Measurements from ENCODE around the gene OR4N5. TPM values are rescaled to one million over a fixed set of nuclear protein-coding genes. Genes with fewer than 3 reads are reported as not detected.
"Not testable (repeated sequence)": the region's sequence is repeated elsewhere in the genome, so short reads cannot be mapped to it uniquely, and the experiment has no call there.

The OR4N5 gene, protein sequence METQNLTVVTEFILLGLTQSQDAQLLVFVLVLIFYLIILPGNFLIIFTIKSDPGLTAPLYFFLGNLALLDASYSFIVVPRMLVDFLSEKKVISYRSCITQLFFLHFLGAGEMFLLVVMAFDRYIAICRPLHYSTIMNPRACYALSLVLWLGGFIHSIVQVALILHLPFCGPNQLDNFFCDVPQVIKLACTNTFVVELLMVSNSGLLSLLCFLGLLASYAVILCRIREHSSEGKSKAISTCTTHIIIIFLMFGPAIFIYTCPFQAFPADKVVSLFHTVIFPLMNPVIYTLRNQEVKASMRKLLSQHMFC
- not detected for total RNA-seq

DNA sequence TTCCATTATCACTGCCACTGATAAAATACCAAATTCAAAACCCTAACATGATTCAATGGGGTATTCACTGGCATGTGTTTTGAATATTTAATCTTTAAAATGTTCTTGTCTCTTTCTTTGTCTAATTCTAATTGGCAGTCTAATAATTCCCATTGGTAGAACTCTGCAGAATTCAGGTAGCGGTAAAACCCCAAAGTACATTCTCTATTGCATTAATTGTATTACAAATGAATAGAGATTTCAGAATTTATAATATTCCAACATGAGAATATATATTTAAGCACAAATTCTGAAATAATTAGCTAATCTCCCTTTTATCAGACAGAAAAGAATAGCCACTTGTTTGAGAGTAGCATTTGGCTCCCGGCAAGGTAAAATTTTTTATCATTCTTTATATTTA is at the start of gene OR4N5:
Gene OR4N5, plus strand, starts transcription at position 301 of the 400 bp plus-strand sequence. CDS start 4,916 bp downstream, outside the sequence.
- H3K27ac Mint-ChIP-seq: no peak within 1 kb of the TSS
- ChIA-PET POLR2A (no interaction called here), CTCF (no interaction called here)
- no peaks in the 10 kb centered on the region for H3K9me3 Mint-ChIP-seq (ENCODE audit: insufficient read depth)
- H3K4me1 Mint-ChIP-seq (ENCODE audit: low read depth): no peaks in the 10 kb centered on the region
- ATAC-seq (no peak), DNase-seq (no peak)
- no peaks in the 10 kb centered on the region for H3K36me3 Mint-ChIP-seq (ENCODE audit: low read depth)
- peaks cover 12% of the 10 kb centered on the region for H3K27me3 Mint-ChIP-seq (ENCODE audit: low read depth)
- no peak within 1 kb of the TSS for H3K4me3 Mint-ChIP-seq

DNA sequence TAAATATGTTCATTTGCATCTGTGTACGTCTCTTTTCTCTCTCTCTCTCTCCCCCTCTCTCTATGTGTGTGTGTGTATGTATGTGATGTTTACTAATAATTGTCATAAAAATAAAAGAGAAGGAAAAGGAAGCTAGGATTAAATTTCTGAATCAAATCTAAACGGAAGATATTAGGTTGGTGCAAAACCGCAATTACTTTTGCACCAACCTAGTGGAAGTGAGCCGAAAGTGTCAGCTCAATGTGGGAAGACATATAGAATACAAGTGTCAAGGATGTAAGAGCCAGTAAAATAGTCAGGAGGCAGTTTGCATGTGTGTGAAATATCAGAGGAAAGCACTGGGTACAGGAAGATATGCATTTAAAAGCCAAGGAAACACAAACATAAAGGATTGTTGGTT is 46.6 kb upstream of the OR4N5 start:
- H3K27ac Mint-ChIP-seq: no peak overlapping the region
- H3K9me3 Mint-ChIP-seq (ENCODE audit: insufficient read depth): no peaks in the 10 kb centered on the region
- H3K27me3 Mint-ChIP-seq (ENCODE audit: low read depth): no peaks in the 10 kb centered on the region
- ChIA-PET POLR2A (no interaction called here), CTCF (no interaction called here)
- H3K4me3 Mint-ChIP-seq: no peak overlapping the region
- DNase-seq (no peak), ATAC-seq (no peak)
- H3K36me3 Mint-ChIP-seq (ENCODE audit: low read depth): no peaks in the 10 kb centered on the region
- H3K4me1 Mint-ChIP-seq (ENCODE audit: low read depth): no peaks in the 10 kb centered on the region

DNA sequence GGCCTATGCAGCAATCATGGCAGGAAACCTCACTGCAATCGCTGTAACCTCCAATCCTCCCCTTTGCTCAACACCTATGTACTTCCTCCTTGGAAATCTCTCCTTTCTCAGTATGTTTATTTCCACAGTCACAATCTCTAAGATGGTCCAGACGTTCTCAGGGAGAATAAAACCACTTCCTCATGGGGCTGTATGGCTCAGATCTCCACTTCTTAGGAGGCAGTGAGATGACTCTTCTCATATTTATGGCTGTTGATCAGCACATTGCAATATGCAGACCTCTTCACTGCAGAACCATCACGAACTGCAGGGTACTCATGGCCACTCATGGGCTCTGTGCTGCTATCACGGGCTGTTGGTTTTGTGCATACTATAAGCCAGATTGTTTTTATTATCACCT is 45.2 kb upstream of the OR4N5 start:
- Mint-ChIP-seq H3K36me3 (ENCODE audit: low read depth) (no peaks in the 10 kb centered on the region), H3K9me3 (ENCODE audit: insufficient read depth) (no peaks in the 10 kb centered on the region), H3K27me3 (ENCODE audit: low read depth) (no peaks in the 10 kb centered on the region), H3K4me3 (no peak overlapping the region), H3K4me1 (ENCODE audit: low read depth) (no peaks in the 10 kb centered on the region), H3K27ac (no peak overlapping the region)
- POLR2A ChIA-PET: no interaction called here
- DNase-seq: no peak
- CTCF ChIA-PET: no interaction called here
- no peak for ATAC-seq

DNA sequence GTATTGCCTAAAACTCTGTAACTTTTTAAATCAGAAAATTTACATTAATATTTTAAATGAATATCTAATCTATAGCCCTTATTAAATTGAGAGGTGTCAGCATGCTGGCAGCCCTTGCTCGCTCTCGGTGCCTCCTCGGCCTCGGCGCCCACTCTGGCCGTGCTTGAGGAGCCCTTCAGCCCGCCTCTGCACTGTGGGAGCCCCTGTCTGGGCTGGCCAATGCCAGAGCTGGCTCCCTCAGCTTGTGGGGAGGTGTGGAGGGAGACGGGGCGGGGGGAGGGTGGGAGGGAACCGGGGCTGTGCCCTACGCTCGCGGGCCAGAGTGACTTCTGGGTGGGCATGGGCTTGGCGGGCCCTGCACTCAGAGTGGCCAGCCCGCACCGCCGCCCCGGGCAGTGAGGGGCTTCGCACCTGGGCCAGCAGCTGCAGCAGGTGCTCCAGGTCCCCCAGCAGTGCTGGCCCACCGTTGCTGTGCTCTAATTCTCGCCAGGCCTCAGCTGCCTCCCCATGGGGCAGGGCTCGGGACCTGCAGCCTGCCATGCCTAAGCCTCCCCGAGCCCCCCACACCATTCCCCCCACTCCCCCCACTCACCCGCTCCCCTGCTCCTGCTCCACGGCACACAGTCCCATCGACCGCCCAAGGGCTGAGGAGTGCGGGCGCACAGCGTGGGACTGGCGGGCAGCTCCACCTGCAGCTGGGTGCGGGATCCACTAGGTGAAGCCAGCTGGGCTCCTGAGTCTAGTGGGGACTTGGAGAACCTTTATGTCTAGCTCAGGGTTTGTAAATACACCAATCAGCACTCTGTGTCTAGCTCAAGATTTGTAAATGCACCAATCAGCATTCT is 39.5 kb upstream of the OR4N5 start:
- CTCF ChIA-PET; H3K9me3 Mint-ChIP-seq (ENCODE audit: insufficient read depth); H3K4me3 Mint-ChIP-seq; H3K36me3 Mint-ChIP-seq (ENCODE audit: low read depth); H3K27ac Mint-ChIP-seq; DNase-seq; H3K27me3 Mint-ChIP-seq (ENCODE audit: low read depth); H3K4me1 Mint-ChIP-seq (ENCODE audit: low read depth); POLR2A ChIA-PET; ATAC-seq: not testable (repeated sequence)

DNA sequence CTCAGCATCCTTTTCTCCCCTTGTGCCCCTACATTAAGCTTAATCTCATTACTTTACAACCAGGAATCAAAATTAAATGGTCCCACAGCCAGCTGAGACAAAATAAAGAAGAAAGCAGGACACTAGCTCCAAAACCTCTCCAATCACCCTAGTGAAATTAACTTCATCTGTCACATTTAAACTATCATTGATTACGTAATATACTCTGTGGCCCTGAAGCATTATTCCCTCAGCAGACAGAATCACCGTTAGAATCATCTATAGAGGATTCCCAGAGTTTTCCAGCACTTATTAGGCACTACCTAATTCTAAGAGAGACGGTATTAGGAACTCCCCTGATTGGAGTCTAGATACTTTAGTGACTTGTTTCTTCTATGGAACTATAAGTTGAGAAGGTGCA is 28.2 kb upstream of the OR4N5 start, which contains the start of gene OR4K17:
Gene OR4K17, plus strand, starts transcription at position 302 of the 400 bp plus-strand sequence. CDS start 6,761 bp downstream, outside the sequence.
- POLR2A ChIA-PET: no interaction called here
- DNase-seq (no peak), ATAC-seq (no peak)
- H3K36me3 Mint-ChIP-seq (ENCODE audit: low read depth): no peaks in the 10 kb centered on the region
- H3K9me3 Mint-ChIP-seq (ENCODE audit: insufficient read depth): no peaks in the 10 kb centered on the region
- H3K27me3 Mint-ChIP-seq (ENCODE audit: low read depth): no peaks in the 10 kb centered on the region
- no peaks in the 10 kb centered on the region for H3K4me1 Mint-ChIP-seq (ENCODE audit: low read depth)
- CTCF ChIA-PET: no interaction called here
- H3K27ac Mint-ChIP-seq: no peak within 1 kb of the TSS
- no peak within 1 kb of the TSS for H3K4me3 Mint-ChIP-seq

DNA sequence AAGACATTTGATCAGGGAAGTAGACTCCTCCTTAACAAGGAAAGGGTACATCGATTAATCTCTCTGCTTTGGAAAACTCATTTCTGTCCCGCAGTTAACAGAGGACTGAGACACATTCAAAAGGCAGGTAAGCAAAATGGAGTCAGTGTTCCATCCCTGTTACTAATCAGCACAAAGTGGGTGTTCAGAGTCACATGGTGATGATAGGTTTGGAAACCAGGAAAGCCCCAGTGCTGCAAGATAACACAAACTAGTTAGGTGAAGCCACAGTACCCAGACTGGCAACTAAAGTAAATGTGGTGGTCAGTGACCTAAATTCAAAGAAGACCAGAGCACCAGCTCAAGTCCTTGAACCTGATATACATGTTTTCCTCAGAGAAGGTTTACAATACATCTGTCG is 26.3 kb upstream of the OR4N5 start:
- no peak for DNase-seq

DNA sequence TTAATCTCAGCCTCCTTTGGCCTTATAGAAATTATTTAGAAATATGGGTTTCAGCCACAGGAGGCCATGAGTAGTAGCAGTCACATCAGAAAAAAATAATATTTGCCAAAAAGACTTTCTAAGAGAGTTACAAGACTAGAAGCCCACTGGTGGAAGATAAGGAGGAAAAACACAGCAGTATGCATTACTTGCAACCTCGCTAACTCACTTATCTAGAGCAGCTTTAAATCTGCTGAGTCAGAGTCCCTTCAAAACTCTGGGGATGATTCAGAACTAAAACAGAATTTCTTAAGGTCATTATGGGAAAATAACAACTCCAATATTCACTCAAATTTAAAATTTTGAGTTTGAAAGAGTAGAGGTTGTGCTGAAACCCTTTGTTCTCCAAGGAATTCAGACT is 21.9 kb upstream of the OR4N5 start:
- ChIA-PET POLR2A (no interaction called here), CTCF (no interaction called here)
- Mint-ChIP-seq H3K27ac (no peak overlapping the region), H3K4me1 (ENCODE audit: low read depth) (no peaks in the 10 kb centered on the region), H3K27me3 (ENCODE audit: low read depth) (no peaks in the 10 kb centered on the region), H3K9me3 (ENCODE audit: insufficient read depth) (peaks cover 19% of the 10 kb centered on the region), H3K36me3 (ENCODE audit: low read depth) (no peaks in the 10 kb centered on the region), H3K4me3 (no peak overlapping the region)
- DNase-seq (no peak), ATAC-seq (no peak)

More for the DNA sequence above, 26.3 kb upstream of the OR4N5 start:
- Mint-ChIP-seq H3K36me3 (ENCODE audit: low read depth) (no peaks in the 10 kb centered on the region), H3K4me1 (ENCODE audit: low read depth) (no peaks in the 10 kb centered on the region), H3K9me3 (ENCODE audit: insufficient read depth) (no peaks in the 10 kb centered on the region), H3K4me3 (no peak overlapping the region), H3K27me3 (ENCODE audit: low read depth) (no peaks in the 10 kb centered on the region), H3K27ac (no peak overlapping the region)
- ChIA-PET CTCF (no interaction called here), POLR2A (no interaction called here)
- ATAC-seq: no peak

DNA sequence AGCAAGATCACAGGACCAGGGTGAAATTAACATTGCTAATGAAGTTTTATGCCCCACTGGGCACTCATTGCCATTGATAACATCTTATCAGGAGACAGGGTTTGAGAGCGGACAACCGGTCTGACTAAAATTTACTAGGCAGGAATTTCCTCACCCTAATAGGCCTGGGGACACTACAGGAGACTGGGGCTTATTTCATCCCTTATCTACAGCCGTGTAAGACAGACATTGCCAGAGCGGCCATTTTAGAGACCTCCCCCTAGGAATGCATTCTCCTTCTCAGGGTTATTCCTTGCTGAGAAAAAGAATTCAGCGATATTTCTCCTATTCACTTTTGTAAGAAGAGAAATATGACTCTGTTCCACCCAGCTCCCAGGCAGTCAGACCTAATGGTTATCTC is 19.8 kb upstream of the OR4N5 start:
- Mint-ChIP-seq H3K27me3 (ENCODE audit: low read depth) (peaks cover 3% of the 10 kb centered on the region), H3K4me3 (no peak overlapping the region), H3K4me1 (ENCODE audit: low read depth) (no peaks in the 10 kb centered on the region), H3K27ac (no peak overlapping the region), H3K9me3 (ENCODE audit: insufficient read depth) (peaks cover 19% of the 10 kb centered on the region), H3K36me3 (ENCODE audit: low read depth) (no peaks in the 10 kb centered on the region)
- no peak for ATAC-seq
- DNase-seq: no peak
- ChIA-PET POLR2A (no interaction called here), CTCF (no interaction called here)

DNA sequence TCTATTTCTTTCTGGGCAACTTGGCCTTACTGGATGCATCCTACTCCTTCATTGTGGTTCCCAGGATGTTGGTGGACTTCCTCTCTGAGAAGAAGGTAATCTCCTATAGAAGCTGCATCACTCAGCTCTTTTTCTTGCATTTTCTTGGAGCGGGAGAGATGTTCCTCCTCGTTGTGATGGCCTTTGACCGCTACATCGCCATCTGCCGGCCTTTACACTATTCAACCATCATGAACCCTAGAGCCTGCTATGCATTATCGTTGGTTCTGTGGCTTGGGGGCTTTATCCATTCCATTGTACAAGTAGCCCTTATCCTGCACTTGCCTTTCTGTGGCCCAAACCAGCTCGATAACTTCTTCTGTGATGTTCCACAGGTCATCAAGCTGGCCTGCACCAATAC is 5.3 kb downstream of the OR4N5 start:
- no peak for DNase-seq
- Mint-ChIP-seq H3K9me3 (ENCODE audit: insufficient read depth) (no peaks in the 10 kb centered on the region), H3K36me3 (ENCODE audit: low read depth) (no peaks in the 10 kb centered on the region), H3K27ac (no peak overlapping the region), H3K4me1 (ENCODE audit: low read depth) (no peaks in the 10 kb centered on the region), H3K27me3 (ENCODE audit: low read depth) (peaks cover 2% of the 10 kb centered on the region), H3K4me3 (no peak overlapping the region)
- ChIA-PET POLR2A (no interaction called here), CTCF (no interaction called here)
- ATAC-seq: no peak

DNA sequence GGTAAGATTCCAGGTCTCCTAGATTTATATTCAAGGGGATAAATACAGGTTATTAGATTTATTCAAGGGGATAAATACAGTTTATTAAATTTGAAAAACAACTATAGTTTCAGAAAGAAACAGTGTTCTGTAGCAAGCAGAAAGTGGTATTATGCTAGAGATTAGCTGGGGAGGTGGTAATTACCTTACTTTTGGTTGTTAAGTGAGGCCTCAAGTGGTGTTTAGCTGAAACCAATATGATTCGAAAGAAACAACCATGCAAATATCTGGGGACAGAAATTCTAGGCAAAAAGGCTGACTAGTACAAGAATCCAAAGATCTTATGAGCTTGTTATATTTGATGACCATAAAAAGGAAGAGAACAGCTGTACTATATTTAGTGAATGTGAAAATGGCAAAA is 6.2 kb downstream of the OR4N5 start:
- Mint-ChIP-seq H3K36me3 (ENCODE audit: low read depth) (no peaks in the 10 kb centered on the region), H3K4me3 (no peak overlapping the region), H3K9me3 (ENCODE audit: insufficient read depth) (no peaks in the 10 kb centered on the region), H3K27ac (no peak overlapping the region), H3K27me3 (ENCODE audit: low read depth) (peaks cover 2% of the 10 kb centered on the region), H3K4me1 (ENCODE audit: low read depth) (no peaks in the 10 kb centered on the region)
- ATAC-seq (no peak), DNase-seq (no peak)
- ChIA-PET POLR2A (no interaction called here), CTCF (no interaction called here)

DNA sequence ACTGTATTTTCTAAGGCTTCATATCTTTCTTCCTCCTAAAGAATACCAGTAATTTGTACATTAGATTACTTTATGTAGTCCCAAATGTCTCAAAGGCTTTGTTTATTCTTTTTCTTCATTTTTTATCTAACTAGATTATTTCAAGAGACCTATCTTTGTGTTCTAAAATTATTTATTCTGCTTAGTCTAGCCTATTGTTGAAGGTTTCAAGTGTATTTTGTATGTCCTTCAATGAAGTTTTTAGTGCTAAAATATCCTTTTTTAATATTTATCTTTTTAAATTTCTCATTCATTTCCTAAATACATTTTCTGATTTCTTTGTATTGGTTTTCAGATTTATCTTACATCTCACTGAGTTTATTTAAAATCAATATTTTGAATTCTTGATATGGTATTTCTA is 25.8 kb downstream of the OR4N5 start:
- Mint-ChIP-seq H3K27me3 (ENCODE audit: low read depth) (no peaks in the 10 kb centered on the region), H3K27ac (no peak overlapping the region), H3K36me3 (ENCODE audit: low read depth) (no peaks in the 10 kb centered on the region), H3K4me1 (ENCODE audit: low read depth) (no peaks in the 10 kb centered on the region), H3K4me3 (no peak overlapping the region), H3K9me3 (ENCODE audit: insufficient read depth) (peaks cover 10% of the 10 kb centered on the region)
- ChIA-PET CTCF (no interaction called here), POLR2A (no interaction called here)
- no peak for DNase-seq
- no peak for ATAC-seq

DNA sequence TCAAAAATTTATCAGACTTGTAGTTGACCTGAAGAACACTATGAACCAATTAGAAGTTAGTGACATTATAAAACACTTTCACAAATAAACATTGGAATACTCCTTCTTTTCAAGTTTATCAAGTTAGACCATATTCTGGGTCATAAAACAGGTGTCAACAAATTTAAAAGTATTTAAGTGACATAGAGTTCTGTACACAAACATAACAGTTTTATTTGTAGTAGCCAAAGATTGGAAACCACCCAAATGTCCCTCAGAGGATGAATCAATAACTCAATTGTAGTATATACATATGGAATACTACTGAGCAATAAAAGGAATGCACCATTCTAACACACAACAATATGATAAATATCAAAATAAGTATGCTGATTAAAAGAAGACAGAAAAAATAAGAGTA is 28.5 kb downstream of the OR4N5 start:
- H3K27ac Mint-ChIP-seq: no peak overlapping the region
- no peak overlapping the region for H3K4me3 Mint-ChIP-seq
- no peak for ATAC-seq
- no peaks in the 10 kb centered on the region for H3K27me3 Mint-ChIP-seq (ENCODE audit: low read depth)
- ChIA-PET CTCF (no interaction called here), POLR2A (no interaction called here)
- H3K4me1 Mint-ChIP-seq (ENCODE audit: low read depth): no peaks in the 10 kb centered on the region
- DNase-seq: no peak
- H3K36me3 Mint-ChIP-seq (ENCODE audit: low read depth): no peaks in the 10 kb centered on the region
- H3K9me3 Mint-ChIP-seq (ENCODE audit: insufficient read depth): peaks cover 10% of the 10 kb centered on the region
